Right lung (tissue), 5 donors: ENCODE measurements around the gene DYNC1LI1. TPM values are rescaled to one million over a fixed set of nuclear protein-coding genes. Genes with fewer than 3 reads are reported as not detected.
"Not testable (repeated sequence)": the region's sequence is repeated elsewhere in the genome, so short reads cannot be mapped to it uniquely, and the experiment has no call there.

Source experiments
- DNase-seq, 2 donors: peaks; one replicate each; pipeline ENCODE4 v3.0.0-alpha.2; 2013
- polyA plus RNA-seq, 5 donors: library from polyadenylated mRNA; unstranded; fragments of 120-200 nt; gene quantifications; one replicate each; pipeline versions ENCODE4 v1.2.1 to v1.2.3, GENCODE V29; 2013; ENCODE audit warnings: inconsistent platforms in 1 of 5, low replicate concordance in 1 of 5; ENCODE audit not compliant: insufficient read length in 5 of 5, insufficient read depth in 1 of 5

Gene DYNC1LI1
- polyA plus RNA-seq, 5 donors = 36.7 to 47.5 (median 40.7) TPM

- DNase-seq = no peak
These were observed 20.5 kb upstream of the DYNC1LI1 start for GRCh38 chr3:32591186-32591585.

- no peak for DNase-seq
These were observed 15.7 kb upstream of the DYNC1LI1 start for GRCh38 chr3:32586356-32586755.

GRCh38 chr3:32584660-32585059, 14.0 kb upstream of the DYNC1LI1 start:
- no peak for DNase-seq

GRCh38 chr3:32583708-32584107, 13.1 kb upstream of the DYNC1LI1 start:
- no peak for DNase-seq

GRCh38 chr3:32578669-32579068, 8.0 kb upstream of the DYNC1LI1 start:
- DNase-seq = not testable (repeated sequence)

- DNase-seq = peak in 1 of 2 donors; percentile 37
These were observed 7.2 kb upstream of the DYNC1LI1 start for GRCh38 chr3:32577581-32578556.

- peak; percentile 18 to 46 for DNase-seq
These were observed 6.5 kb upstream of the DYNC1LI1 start for GRCh38 chr3:32577174-32577573.

- no peak for DNase-seq
These were observed 4.9 kb upstream of the DYNC1LI1 start for GRCh38 chr3:32575451-32576113.

GRCh38 chr3:32571192-32571485, 481 bp upstream of the DYNC1LI1 start:
- no peak for DNase-seq

GRCh38 chr3:32569540-32570420, 878 bp downstream of the DYNC1LI1 start:
- DNase-seq = peak in 1 of 2 donors; percentile 26

- no peak for DNase-seq
These were observed 1.7 kb downstream of the DYNC1LI1 start for GRCh38 chr3:32568953-32569352.

GRCh38 chr3:32564195-32564594, 6.5 kb downstream of the DYNC1LI1 start:
- no peak for DNase-seq

- DNase-seq = no peak
These were observed 8.0 kb downstream of the DYNC1LI1 start for GRCh38 chr3:32562640-32563039.

GRCh38 chr3:32557640-32558352, 12.9 kb downstream of the DYNC1LI1 start:
- no peak for DNase-seq

GRCh38 chr3:32556332-32556731, 14.3 kb downstream of the DYNC1LI1 start:
- DNase-seq = no peak

GRCh38 chr3:32553973-32554372, 16.7 kb downstream of the DYNC1LI1 start:
- DNase-seq = no peak

- DNase-seq = no peak
These were observed 17.2 kb downstream of the DYNC1LI1 start for GRCh38 chr3:32553459-32553858.

GRCh38 chr3:32552013-32552412, 18.6 kb downstream of the DYNC1LI1 start:
- no peak for DNase-seq

- DNase-seq = no peak
These were observed 19.2 kb downstream of the DYNC1LI1 start for GRCh38 chr3:32551496-32551895.

GRCh38 chr3:32551087-32551486, 19.6 kb downstream of the DYNC1LI1 start:
- DNase-seq = no peak

GRCh38 chr3:32545305-32545704, 25.4 kb downstream of the DYNC1LI1 start:
- no peak for DNase-seq
